Loucy (cell line): Measurements from ENCODE around the gene PPM1F.
"Not testable (repeated sequence)": the region's sequence is repeated elsewhere in the genome, so short reads cannot be mapped to it uniquely, and the experiment has no call there.

ENCODE experiments used
- H2AFZ ChIP-seq: fragments of 200-600 bp; sonication (generic); 2 replicates; pipeline ENCODE4 v1.6.0; 2016; ENCODE audit warnings: antibody characterized with exemption, mild to moderate bottlenecking, low read length, moderate library complexity
- H3F3A ChIP-seq: fragments of 200-600 bp; 2 replicates; pipeline ENCODE4 v1.6.0; 2016; ENCODE audit warnings: antibody characterized with exemption, low read depth, mild to moderate bottlenecking
- H3K27me3 ChIP-seq: fragments of 200-600 bp; sonication (generic); 2 replicates; pipeline ENCODE4 v1.6.1; 2014; ENCODE audit warnings: low read length, mild to moderate bottlenecking; ENCODE audit not compliant: insufficient read depth, poor library complexity, severe bottlenecking
- H3K36me3 ChIP-seq: fragments of 200-600 bp; sonication (generic); 2 replicates; pipeline ENCODE4 v1.6.1; 2016; ENCODE audit warnings: low read length; ENCODE audit not compliant: insufficient read depth
- H3K4me1 ChIP-seq: fragments of 200-600 bp; sonication (generic); 2 replicates; pipeline ENCODE4 v1.5.1; 2014; ENCODE audit warnings: low read length, mild to moderate bottlenecking; ENCODE audit not compliant: insufficient read depth, poor library complexity, severe bottlenecking
- H3K4me2 ChIP-seq: fragments of 200-600 bp; sonication (generic); 2 replicates; pipeline ENCODE4 v1.6.0; 2014; ENCODE audit warnings: antibody characterized with exemption, low read length, low read depth, mild to moderate bottlenecking; ENCODE audit not compliant: poor library complexity, severe bottlenecking
- H3K4me3 ChIP-seq: fragments of 200-600 bp; sonication (generic); 2 replicates; pipeline ENCODE4 v1.5.1; 2014; ENCODE audit warnings: low read length, mild to moderate bottlenecking, mixed read lengths; ENCODE audit not compliant: poor library complexity, severe bottlenecking
- H3K79me2 ChIP-seq: fragments of 200-600 bp; sonication (generic); 2 replicates; pipeline ENCODE4 v1.6.1; 2014; ENCODE audit warnings: low read length; ENCODE audit not compliant: insufficient read depth
- H3K9ac ChIP-seq: fragments of 200-600 bp; sonication (generic); 2 replicates; pipeline ENCODE4 v1.6.0; 2014; ENCODE audit warnings: mild to moderate bottlenecking, low read depth, low read length, moderate library complexity; ENCODE audit not compliant: poor library complexity, severe bottlenecking
- H3K9me2 ChIP-seq: fragments of 200-600 bp; sonication (generic); replicated peaks from 2 replicates; pipeline ENCODE4 v1.6.1; 2016; ENCODE audit warnings: low read depth, low read length, mixed read lengths
- H3K9me3 ChIP-seq: fragments of 200-600 bp; sonication (generic); 2 replicates; pipeline ENCODE4 v1.6.1; 2014; ENCODE audit warnings: mild to moderate bottlenecking, antibody characterized with exemption, low read length, low read depth; ENCODE audit not compliant: insufficient read depth
- H4K20me1 ChIP-seq: fragments of 200-600 bp; sonication (generic); 2 replicates; pipeline ENCODE4 v1.6.0; 2014; ENCODE audit warnings: antibody characterized with exemption, low read length, mild to moderate bottlenecking; ENCODE audit not compliant: insufficient read depth, poor library complexity, severe bottlenecking
- EZH2phosphoT487 ChIP-seq: fragments of 200-600 bp; IDR thresholded peaks from 2 replicates; pipeline ENCODE4 v1.6.1; 2018; ENCODE audit warnings: antibody characterized with exemption, mild to moderate bottlenecking, moderate library complexity, borderline replicate concordance
- TF ChIP-seq, protein P1 (sequence below): fragments of 200-600 bp; sonication (generic); conservative IDR thresholded peaks from 2 replicates; pipeline ENCODE4 v1.5.1; 2014; ENCODE audit warnings: mild to moderate bottlenecking, antibody characterized with exemption, low read length

The PPM1F gene

DNA sequence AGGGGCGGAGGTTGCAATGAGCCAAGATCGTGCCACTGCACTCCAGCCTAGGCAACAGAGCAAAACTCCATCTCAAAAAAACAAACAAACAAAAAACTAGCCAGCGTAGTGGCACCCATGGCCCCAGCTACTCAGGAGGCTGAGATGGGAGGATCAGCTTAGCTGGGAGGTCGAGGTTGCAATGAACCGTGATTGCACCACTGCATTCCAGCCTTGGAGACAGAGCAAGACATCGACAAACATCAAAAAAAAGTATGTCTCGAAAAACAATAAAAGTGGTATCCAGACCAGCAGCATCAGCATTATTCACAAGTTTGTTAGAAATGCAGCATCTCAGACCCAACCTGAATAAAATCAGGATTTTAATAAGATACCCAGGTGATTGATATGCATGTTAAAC, 79.0 kb downstream of the PPM1F start:
- no peaks in the 10 kb centered on the region for H4K20me1 ChIP-seq
- H3K4me3 ChIP-seq, result no peak overlapping the region
- H3K79me2 ChIP-seq, result no peaks in the 10 kb centered on the region; the same call in 1 of the 2 replicates
- H3K27me3 ChIP-seq, result no peaks in the 10 kb centered on the region
- H3F3A ChIP-seq, result no peaks in the 10 kb centered on the region
- H3K9me2 ChIP-seq, result no peaks in the 10 kb centered on the region
- peaks cover 6% of the 10 kb centered on the region for H3K4me1 ChIP-seq
- no peak overlapping the region for H3K9ac ChIP-seq
- H3K36me3 ChIP-seq, result no peaks in the 10 kb centered on the region
- H3K9me3 ChIP-seq, result no peaks in the 10 kb centered on the region
- no peak for TF ChIP-seq EZH2phosphoT487
- TF ChIP-seq, protein P1, sequence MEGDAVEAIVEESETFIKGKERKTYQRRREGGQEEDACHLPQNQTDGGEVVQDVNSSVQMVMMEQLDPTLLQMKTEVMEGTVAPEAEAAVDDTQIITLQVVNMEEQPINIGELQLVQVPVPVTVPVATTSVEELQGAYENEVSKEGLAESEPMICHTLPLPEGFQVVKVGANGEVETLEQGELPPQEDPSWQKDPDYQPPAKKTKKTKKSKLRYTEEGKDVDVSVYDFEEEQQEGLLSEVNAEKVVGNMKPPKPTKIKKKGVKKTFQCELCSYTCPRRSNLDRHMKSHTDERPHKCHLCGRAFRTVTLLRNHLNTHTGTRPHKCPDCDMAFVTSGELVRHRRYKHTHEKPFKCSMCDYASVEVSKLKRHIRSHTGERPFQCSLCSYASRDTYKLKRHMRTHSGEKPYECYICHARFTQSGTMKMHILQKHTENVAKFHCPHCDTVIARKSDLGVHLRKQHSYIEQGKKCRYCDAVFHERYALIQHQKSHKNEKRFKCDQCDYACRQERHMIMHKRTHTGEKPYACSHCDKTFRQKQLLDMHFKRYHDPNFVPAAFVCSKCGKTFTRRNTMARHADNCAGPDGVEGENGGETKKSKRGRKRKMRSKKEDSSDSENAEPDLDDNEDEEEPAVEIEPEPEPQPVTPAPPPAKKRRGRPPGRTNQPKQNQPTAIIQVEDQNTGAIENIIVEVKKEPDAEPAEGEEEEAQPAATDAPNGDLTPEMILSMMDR, result no peak
- H2AFZ ChIP-seq, result no peak overlapping the region
- no peak overlapping the region for H3K4me2 ChIP-seq

DNA sequence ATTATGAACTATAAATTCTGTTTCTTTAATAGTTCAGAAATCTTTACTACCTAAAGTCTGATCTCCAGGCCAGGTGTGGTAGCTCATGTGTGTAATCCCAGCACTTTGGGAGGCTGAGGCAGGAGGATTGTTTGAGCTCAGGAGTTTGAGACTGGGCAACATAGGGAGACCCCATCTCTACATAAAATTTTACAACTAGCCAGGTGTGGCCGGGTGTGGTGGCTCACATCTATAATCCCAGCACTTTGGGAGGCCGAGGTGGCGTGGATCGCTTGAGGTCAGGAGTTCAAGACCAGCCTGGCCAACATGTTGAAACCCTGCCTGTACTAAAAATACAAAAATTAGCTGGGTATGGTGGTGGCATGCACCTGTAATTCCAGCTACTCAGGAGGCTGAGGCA, 79.9 kb downstream of the PPM1F start:
- not testable (repeated sequence) for H3K79me2 ChIP-seq, H3K4me3 ChIP-seq, H3K9me2 ChIP-seq, H3K36me3 ChIP-seq, H3K9me3 ChIP-seq, H4K20me1 ChIP-seq, H3F3A ChIP-seq, H3K9ac ChIP-seq, H3K27me3 ChIP-seq, H2AFZ ChIP-seq, H3K4me2 ChIP-seq
- peaks cover 11% of the 10 kb centered on the region for H3K4me1 ChIP-seq
